GM21786 (cell line): Measurements from ENCODE around the gene PDLIM4.

Experiments
- ATAC-seq: cut with Tn5 transposase; IDR thresholded peaks from one replicate; pipeline ENCODE4 v1.9.1; 2021; ENCODE audit not compliant: unreplicated experiment

The PDLIM4 gene

GRCh38 chr5:132257131-132258101, at the start of gene PDLIM4:
Gene PDLIM4 (plus strand): TSS chr5:132257696. CDS start chr5:132257735, 39 bp downstream.
- ATAC-seq, result no peak

GRCh38 chr5:132207778-132208177, 49.7 kb upstream of the PDLIM4 start:
- ATAC-seq, result no peak

GRCh38 chr5:132209131-132209530, 48.4 kb upstream of the PDLIM4 start:
- ATAC-seq, result no peak

GRCh38 chr5:132209901-132210545, 47.5 kb upstream of the PDLIM4 start:
- ATAC-seq, result no peak

- ATAC-seq, result no peak
Measured at GRCh38 chr5:132210944-132211343, 46.6 kb upstream of the PDLIM4 start.

GRCh38 chr5:132211787-132212186, 45.7 kb upstream of the PDLIM4 start:
- ATAC-seq, result no peak

GRCh38 chr5:132213666-132214065, 43.8 kb upstream of the PDLIM4 start:
- ATAC-seq, result no peak

- ATAC-seq, result no peak
Measured at GRCh38 chr5:132214491-132214890, 43.0 kb upstream of the PDLIM4 start.

GRCh38 chr5:132215329-132215728, 42.2 kb upstream of the PDLIM4 start:
- no peak for ATAC-seq

- ATAC-seq, result no peak
Measured at GRCh38 chr5:132218321-132218720, 39.2 kb upstream of the PDLIM4 start.

GRCh38 chr5:132219289-132219970, 38.1 kb upstream of the PDLIM4 start:
- ATAC-seq, result no peak

- no peak for ATAC-seq
Measured at GRCh38 chr5:132219981-132220380, 37.5 kb upstream of the PDLIM4 start.

- ATAC-seq, result no peak
Measured at GRCh38 chr5:132220491-132220890, 37.0 kb upstream of the PDLIM4 start.

GRCh38 chr5:132221781-132222648, 35.5 kb upstream of the PDLIM4 start:
- ATAC-seq, result no peak

- ATAC-seq, result peak; percentile 84
Measured at GRCh38 chr5:132222649-132223038, 34.9 kb upstream of the PDLIM4 start.

GRCh38 chr5:132223861-132224260, 33.6 kb upstream of the PDLIM4 start:
- ATAC-seq, result no peak

GRCh38 chr5:132224716-132225115, 32.8 kb upstream of the PDLIM4 start:
- ATAC-seq, result no peak

GRCh38 chr5:132225165-132226032, 32.1 kb upstream of the PDLIM4 start:
- no peak for ATAC-seq

- ATAC-seq, result no peak
Measured at GRCh38 chr5:132226516-132227234, 30.8 kb upstream of the PDLIM4 start.
